GM23338 (cell line): ENCODE results near the gene SSTR3. TPM values are rescaled to one million over a fixed set of nuclear protein-coding genes. Genes with fewer than 3 reads are reported as not detected.

ENCODE experiments used
- ATAC-seq: fragments of 200-7000 bp; cut with Tn5 transposase; 3 replicates; pipeline ENCODE4 v1.9.1; 2020
- DNase-seq: peaks from one replicate; pipeline ENCODE4 v3.0.0-alpha.2; 2015; ENCODE audit warnings: low spot score
- H2AFZ ChIP-seq: fragments of 200-600 bp; sonication (generic); 2 replicates; pipeline ENCODE4 v1.8.0; 2016; ENCODE audit warnings: antibody characterized with exemption, mild to moderate bottlenecking, moderate library complexity
- H3F3A ChIP-seq: fragments of 200-600 bp; sonication (generic); replicated peaks from 2 replicates; pipeline ENCODE4 v1.8.0; 2017; ENCODE audit warnings: antibody characterized with exemption, mixed run types, low read depth
- H3K27ac ChIP-seq: fragments of 200-600 bp; sonication (generic); 2 replicates; pipeline ENCODE4 v1.6.1; 2016; ENCODE audit warnings: low read depth
- H3K27me3 ChIP-seq: fragments of 200-600 bp; sonication (generic); 2 replicates; pipeline ENCODE4 v1.8.0; 2016; ENCODE audit warnings: mild to moderate bottlenecking, mixed run types, moderate library complexity; ENCODE audit not compliant: insufficient read depth
- H3K36me3 ChIP-seq: fragments of 200-600 bp; sonication (generic); 2 replicates; pipeline ENCODE4 v1.8.0; 2016; ENCODE audit warnings: mild to moderate bottlenecking; ENCODE audit not compliant: insufficient read depth
- H3K4me1 ChIP-seq: fragments of 200-600 bp; sonication (generic); 2 replicates; pipeline ENCODE4 v1.8.0; 2016; ENCODE audit warnings: mild to moderate bottlenecking, moderate library complexity; ENCODE audit not compliant: insufficient read depth
- H3K4me2 ChIP-seq: fragments of 200-600 bp; sonication (generic); 2 replicates; pipeline ENCODE4 v1.7.1; 2017; ENCODE audit warnings: mixed run types
- H3K4me3 ChIP-seq: fragments of 200-600 bp; sonication (generic); 2 replicates; pipeline ENCODE4 v1.6.1; 2016; ENCODE audit warnings: mixed run types
- H3K79me2 ChIP-seq: fragments of 200-600 bp; sonication (generic); replicated peaks from 2 replicates; pipeline ENCODE4 v1.8.0; 2017; ENCODE audit warnings: mild to moderate bottlenecking; ENCODE audit not compliant: insufficient read depth
- H3K9me2 ChIP-seq: fragments of 200-600 bp; sonication (generic); 2 replicates; pipeline ENCODE4 v1.8.0; 2017; ENCODE audit not compliant: insufficient read depth
- H4K20me1 ChIP-seq: fragments of 200-600 bp; sonication (generic); replicated peaks from 2 replicates; pipeline ENCODE4 v1.8.0; 2017; ENCODE audit warnings: mild to moderate bottlenecking; ENCODE audit not compliant: insufficient read depth
- H3K27ac Mint-ChIP-seq: 2 replicates; pipeline ENCODE4 v1.8.0; 2020; ENCODE audit warnings: inconsistent platforms, mild to moderate bottlenecking, moderate library complexity, mixed read lengths
- H3K27me3 Mint-ChIP-seq: 3 replicates; pipeline ENCODE4 v1.8.0; 2022; ENCODE audit warnings: low read depth, mild to moderate bottlenecking, moderate library complexity, mixed read lengths, inconsistent platforms; ENCODE audit not compliant: insufficient read depth, poor library complexity
- H3K36me3 Mint-ChIP-seq: 3 replicates; pipeline ENCODE4 v1.8.0; 2021; ENCODE audit warnings: low read depth, mild to moderate bottlenecking, inconsistent platforms, moderate library complexity, mixed read lengths
- H3K4me1 Mint-ChIP-seq: 3 replicates; pipeline ENCODE4 v1.8.0; 2020; ENCODE audit warnings: mild to moderate bottlenecking, inconsistent platforms, mixed read lengths
- H3K4me3 Mint-ChIP-seq: 3 replicates; pipeline ENCODE4 v1.8.0; 2021; ENCODE audit warnings: moderate library complexity, mild to moderate bottlenecking, inconsistent platforms, mixed read lengths
- H3K9me3 Mint-ChIP-seq: 3 replicates; pipeline ENCODE4 v1.8.0; 2020; ENCODE audit warnings: moderate library complexity, mild to moderate bottlenecking, inconsistent platforms, mixed read lengths
- CREB1 ChIP-seq: fragments of 250-450 bp; sonication (Bioruptor Pico); IDR thresholded peaks from 2 replicates; pipeline ENCODE4 v1.5.0; 2020; ENCODE audit warnings: low read depth, mild to moderate bottlenecking, moderate library complexity
- CTCF ChIP-seq, 2 experiments: fragments of 200-600 bp in 1 of 2; sonication (generic) in 1 of 2; conservative IDR thresholded peaks; 2 replicates each; pipeline versions ENCODE4 v1.5.1 to v1.6.1; 2016 to 2017; ENCODE audit warnings: antibody characterized with exemption in 2 of 2, low read depth in 2 of 2, mild to moderate bottlenecking in 2 of 2, moderate library complexity in 1 of 2
- ETS1 ChIP-seq: IDR thresholded peaks from 2 replicates; pipeline ENCODE4 v1.6.1; 2016; ENCODE audit warnings: antibody characterized with exemption
- EZH2 ChIP-seq: fragments of 200-600 bp; sonication (generic); IDR thresholded peaks from one replicate; pipeline ENCODE4 v1.8.0; 2017; ENCODE audit warnings: antibody characterized with exemption, mild to moderate bottlenecking, low read depth; ENCODE audit not compliant: unreplicated experiment
- EZH2phosphoT487 ChIP-seq: fragments of 200-600 bp; sonication (generic); IDR thresholded peaks from one replicate; pipeline ENCODE4 v1.8.1; 2018; ENCODE audit warnings: antibody characterized with exemption; ENCODE audit not compliant: unreplicated experiment
- JUNB ChIP-seq: IDR thresholded peaks from one replicate; pipeline ENCODE4 v1.6.1; 2016; ENCODE audit warnings: antibody characterized with exemption; ENCODE audit not compliant: unreplicated experiment
- NANOG ChIP-seq: IDR thresholded peaks from 2 replicates; pipeline ENCODE4 v1.6.1; 2016; ENCODE audit warnings: antibody characterized with exemption, borderline replicate concordance
- POLR2AphosphoS5 ChIP-seq: IDR thresholded peaks from 2 replicates; pipeline ENCODE4 v1.6.1; 2016; ENCODE audit warnings: antibody characterized with exemption, low read depth
- REST ChIP-seq: IDR thresholded peaks from one replicate; pipeline ENCODE4 v1.6.1; 2018; ENCODE audit warnings: antibody characterized with exemption; ENCODE audit not compliant: unreplicated experiment
- STAT1 ChIP-seq: IDR thresholded peaks from one replicate; pipeline ENCODE4 v1.6.1; 2016; ENCODE audit warnings: antibody characterized with exemption; ENCODE audit not compliant: unreplicated experiment
- ZNF114 ChIP-seq: fragments of 250-450 bp; sonication (Bioruptor Pico); IDR thresholded peaks from 2 replicates; pipeline ENCODE4 v1.5.0; 2020; ENCODE audit warnings: mild to moderate bottlenecking, moderate library complexity
- ZNF331 ChIP-seq: fragments of 250-450 bp; sonication (Bioruptor Pico); IDR thresholded peaks from 2 replicates; pipeline ENCODE4 v1.5.0; 2020; ENCODE audit warnings: low read depth, mild to moderate bottlenecking, moderate library complexity
- ZNF462 ChIP-seq: fragments of 250-450 bp; sonication (Bioruptor Pico); IDR thresholded peaks from 2 replicates; pipeline ENCODE4 v1.5.0; 2020; ENCODE audit warnings: mild to moderate bottlenecking, moderate library complexity
- polyA plus RNA-seq: library from polyadenylated mRNA; unstranded; fragments of >200 nt; fragmentation: Nextera tagmentation; extraction: Ambion mirVana; gene quantifications from 2 replicates; pipeline ENCODE4 v1.2.1, GENCODE V29; 2016
- total RNA-seq: library from RNA; depleted of rRNA; stranded (reverse); fragments of >200 nt; shearing (Covaris generic); gene quantifications from 2 replicates; pipeline ENCODE4 v1.2.3, GENCODE V29; 2014

Gene SSTR3
- total and polyA plus RNA-seq, 2 experiments from 2014 or later, result 0.66 TPM; not detected in 1

- no peaks in the 10 kb centered on the region for H3K36me3 ChIP-seq
- no peaks in the 10 kb centered on the region for H3K9me2 ChIP-seq
- Mint-ChIP-seq H3K27ac (no peak overlapping the region), H3K9me3 (no peaks in the 10 kb centered on the region), H3K4me1 (peaks cover 21% of the 10 kb centered on the region), H3K27me3 (peaks cover 18% of the 10 kb centered on the region), H3K4me3 (no peak overlapping the region), H3K36me3 (no peaks in the 10 kb centered on the region)
- no peak overlapping the region for H2AFZ ChIP-seq
- no peaks in the 10 kb centered on the region for H3K27me3 ChIP-seq
- no peaks in the 10 kb centered on the region for H3F3A ChIP-seq
- no peak for DNase-seq
- H4K20me1 ChIP-seq, result no peaks in the 10 kb centered on the region
- H3K4me2 ChIP-seq, result no peak overlapping the region
- no peaks in the 10 kb centered on the region for H3K79me2 ChIP-seq
- H3K4me1 ChIP-seq, result peaks cover 7% of the 10 kb centered on the region; the same call in 1 of the 2 replicates
- TF ChIP-seq CREB1 (CRISPR knock-in tag) (no peak), ZNF462 (CRISPR knock-in tag) (no peak), ETS1 (no peak), STAT1 (no peak), ZNF331 (CRISPR knock-in tag) (no peak), JUNB (no peak), EZH2phosphoT487 (no peak), POLR2AphosphoS5 (no peak), EZH2 (no peak), NANOG (no peak), REST (no peak), CTCF (conservative IDR thresholded peaks at IDR 0.05; ENCODE audit: low read depth in 2 of 2) (no peak), ZNF114 (CRISPR knock-in tag) (no peak)
- no peak overlapping the region for H3K27ac ChIP-seq
- ATAC-seq, result no peak
- H3K4me3 ChIP-seq, result no peak overlapping the region
Measured at GRCh38 chr22:37242395-37242918, 30.2 kb upstream of the SSTR3 start.
